ENCODE data around the gene PALM.

GRCh38 chr19:704447-704741, 4.3 kb upstream of the PALM start:
- TF ChIP-seq, protein P1, sequence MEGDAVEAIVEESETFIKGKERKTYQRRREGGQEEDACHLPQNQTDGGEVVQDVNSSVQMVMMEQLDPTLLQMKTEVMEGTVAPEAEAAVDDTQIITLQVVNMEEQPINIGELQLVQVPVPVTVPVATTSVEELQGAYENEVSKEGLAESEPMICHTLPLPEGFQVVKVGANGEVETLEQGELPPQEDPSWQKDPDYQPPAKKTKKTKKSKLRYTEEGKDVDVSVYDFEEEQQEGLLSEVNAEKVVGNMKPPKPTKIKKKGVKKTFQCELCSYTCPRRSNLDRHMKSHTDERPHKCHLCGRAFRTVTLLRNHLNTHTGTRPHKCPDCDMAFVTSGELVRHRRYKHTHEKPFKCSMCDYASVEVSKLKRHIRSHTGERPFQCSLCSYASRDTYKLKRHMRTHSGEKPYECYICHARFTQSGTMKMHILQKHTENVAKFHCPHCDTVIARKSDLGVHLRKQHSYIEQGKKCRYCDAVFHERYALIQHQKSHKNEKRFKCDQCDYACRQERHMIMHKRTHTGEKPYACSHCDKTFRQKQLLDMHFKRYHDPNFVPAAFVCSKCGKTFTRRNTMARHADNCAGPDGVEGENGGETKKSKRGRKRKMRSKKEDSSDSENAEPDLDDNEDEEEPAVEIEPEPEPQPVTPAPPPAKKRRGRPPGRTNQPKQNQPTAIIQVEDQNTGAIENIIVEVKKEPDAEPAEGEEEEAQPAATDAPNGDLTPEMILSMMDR (IDR thresholded peaks at IDR 0.05), result no peak
- TF ChIP-seq EP300 (IDR thresholded peaks at IDR 0.05), result no peak
